ENCODE results near the gene ZBTB26.

Gene ZBTB26

DNA sequence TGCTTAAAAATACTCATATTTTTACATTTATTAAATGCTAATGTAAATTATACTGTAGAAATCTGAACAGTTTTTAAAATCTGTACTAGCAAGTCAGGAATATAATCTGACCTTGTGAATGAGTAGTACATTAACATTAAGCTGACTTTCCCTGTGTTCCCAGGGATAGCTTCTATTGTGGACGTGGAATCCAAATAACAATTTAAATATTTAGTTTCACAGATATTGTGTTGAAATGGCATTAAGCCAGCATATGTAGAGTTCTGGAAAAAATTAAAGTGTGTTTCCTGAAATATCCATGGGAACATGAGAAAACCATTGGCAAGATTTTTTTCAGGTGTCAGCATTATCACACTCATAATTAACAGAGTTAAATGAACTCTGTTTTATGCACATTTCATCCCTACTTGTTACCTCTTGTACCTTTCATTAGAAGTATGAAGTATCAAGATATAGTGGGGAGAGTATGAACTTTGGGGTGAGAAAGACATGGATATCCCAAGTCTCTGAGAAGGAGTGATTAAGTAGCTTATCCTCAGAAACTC lies 15.2 kb upstream of the ZBTB26 start:
- no peaks in the 10 kb centered on the region for H3K27me3 ChIP-seq
- DNase-seq, result no peak
- H3K9me3 ChIP-seq, result no peaks in the 10 kb centered on the region
- H3K36me3 ChIP-seq, result peaks cover 0 to 7% (median 0%) of the 10 kb centered on the region in 3 donors
- no peak overlapping the region for H3K4me3 ChIP-seq
- TF ChIP-seq, protein P1, sequence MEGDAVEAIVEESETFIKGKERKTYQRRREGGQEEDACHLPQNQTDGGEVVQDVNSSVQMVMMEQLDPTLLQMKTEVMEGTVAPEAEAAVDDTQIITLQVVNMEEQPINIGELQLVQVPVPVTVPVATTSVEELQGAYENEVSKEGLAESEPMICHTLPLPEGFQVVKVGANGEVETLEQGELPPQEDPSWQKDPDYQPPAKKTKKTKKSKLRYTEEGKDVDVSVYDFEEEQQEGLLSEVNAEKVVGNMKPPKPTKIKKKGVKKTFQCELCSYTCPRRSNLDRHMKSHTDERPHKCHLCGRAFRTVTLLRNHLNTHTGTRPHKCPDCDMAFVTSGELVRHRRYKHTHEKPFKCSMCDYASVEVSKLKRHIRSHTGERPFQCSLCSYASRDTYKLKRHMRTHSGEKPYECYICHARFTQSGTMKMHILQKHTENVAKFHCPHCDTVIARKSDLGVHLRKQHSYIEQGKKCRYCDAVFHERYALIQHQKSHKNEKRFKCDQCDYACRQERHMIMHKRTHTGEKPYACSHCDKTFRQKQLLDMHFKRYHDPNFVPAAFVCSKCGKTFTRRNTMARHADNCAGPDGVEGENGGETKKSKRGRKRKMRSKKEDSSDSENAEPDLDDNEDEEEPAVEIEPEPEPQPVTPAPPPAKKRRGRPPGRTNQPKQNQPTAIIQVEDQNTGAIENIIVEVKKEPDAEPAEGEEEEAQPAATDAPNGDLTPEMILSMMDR (IDR thresholded peaks at IDR 0.05), result no peak
- intact Hi-C loops (cut with DNase I; ENCODE audit: low total_unique reads), result no loop called here
- H3K4me1 ChIP-seq, result peaks cover 0 to 83% (median 23%) of the 10 kb centered on the region in 4 donors
- peak overlapping the region in 1 of 2 donors; percentile 10 for H3K27ac ChIP-seq

DNA sequence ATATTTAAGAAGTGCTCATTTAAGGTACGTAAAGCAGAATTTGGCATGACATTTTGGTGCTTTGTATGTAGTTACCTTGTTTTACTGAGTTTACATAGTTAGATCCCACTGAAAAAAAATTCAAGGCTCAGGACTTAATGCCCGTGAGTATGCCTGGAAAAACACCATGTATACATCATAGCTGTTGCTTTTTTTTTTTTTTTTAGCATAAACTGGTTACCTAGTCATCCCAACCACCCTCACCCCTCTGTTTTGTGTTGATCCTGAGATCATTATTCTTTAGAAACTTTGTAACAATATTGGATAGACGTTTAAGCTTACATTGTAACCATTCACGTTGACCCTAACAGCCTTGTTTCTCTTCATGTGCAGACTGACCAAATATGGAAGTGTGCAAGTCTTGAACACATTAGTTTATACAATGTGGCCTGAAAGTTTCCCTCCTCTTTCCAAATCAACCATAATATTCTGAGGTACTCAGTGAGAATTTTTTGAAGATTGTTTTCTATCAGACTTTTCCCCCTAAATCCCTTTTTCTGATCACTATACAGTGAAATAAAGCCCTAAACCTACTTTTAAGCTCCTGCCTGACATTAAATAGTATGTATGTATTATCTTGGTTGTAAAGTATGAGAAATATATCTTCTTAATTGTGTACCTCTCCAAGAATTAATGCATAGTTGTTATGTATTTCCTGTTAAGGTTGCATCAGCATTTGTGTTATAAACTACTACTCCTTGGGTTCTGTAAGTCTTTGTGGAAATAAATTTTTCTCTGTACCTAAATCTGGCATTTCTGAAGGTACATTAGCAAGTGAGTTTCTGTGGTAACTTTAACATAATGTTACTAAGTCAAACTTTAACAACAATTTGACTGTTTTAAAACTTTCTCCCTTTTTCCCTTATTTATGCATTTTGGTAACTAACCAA lies 13.9 kb upstream of the ZBTB26 start:
- intact Hi-C loops (cut with DNase I; ENCODE audit: low total_unique reads), result no loop called here
- Histone ChIP-seq H3K27ac (peak overlapping the region in 1 of 2 donors; percentile 10), H3K4me1 (peaks cover 0 to 78% (median 24%) of the 10 kb centered on the region in 4 donors)

DNA sequence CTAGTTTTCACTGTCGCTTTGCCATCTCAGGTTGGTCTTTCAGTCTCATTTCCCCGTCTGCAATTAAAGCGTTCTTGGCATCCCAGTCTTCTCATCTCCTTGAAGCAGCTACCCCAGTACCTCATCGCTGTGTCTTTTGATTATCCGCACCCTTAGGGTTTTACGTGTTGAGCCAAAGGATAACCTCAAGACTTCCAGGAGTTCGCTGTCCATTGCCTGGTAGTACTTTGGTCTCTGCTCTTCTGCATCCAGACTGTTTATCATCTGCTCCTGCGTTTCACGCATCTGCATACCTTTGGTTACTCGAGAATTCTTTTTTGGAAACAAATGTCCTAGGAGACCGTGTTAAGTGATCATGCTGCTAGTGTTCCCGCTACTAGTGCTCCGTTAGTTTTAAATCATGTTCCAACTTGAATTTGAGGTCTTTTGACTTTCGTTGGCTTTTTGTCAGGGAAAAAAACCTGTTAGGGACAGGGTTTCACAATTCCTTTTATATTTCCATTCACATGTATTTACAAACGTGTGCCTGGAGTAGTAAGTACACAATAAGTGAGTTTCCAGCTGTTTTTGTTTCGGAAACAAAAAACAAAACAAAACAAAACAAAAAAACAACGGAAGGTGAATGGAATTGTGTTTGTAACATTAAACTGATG lies 10.4 kb upstream of the ZBTB26 start:
- Histone ChIP-seq H3K9me3 (no peaks in the 10 kb centered on the region), H3K27me3 (no peaks in the 10 kb centered on the region), H3K36me3 (peaks cover 1 to 13% (median 7%) of the 10 kb centered on the region in 3 donors), H3K4me1 (peaks cover 0 to 46% (median 27%) of the 10 kb centered on the region in 4 donors), H3K4me3 (peak overlapping the region; percentile 76 to 96), H3K27ac (peak overlapping the region; percentile 86 to 95)
- intact Hi-C loops (cut with DNase I; ENCODE audit: low total_unique reads), result no loop called here
- TF ChIP-seq, protein P1 (IDR thresholded peaks at IDR 0.05), result no peak
- no peak for DNase-seq

More for the DNA sequence above, 13.9 kb upstream of the ZBTB26 start:
- Histone ChIP-seq H3K9me3 (no peaks in the 10 kb centered on the region), H3K36me3 (peaks cover 0 to 7% (median 0%) of the 10 kb centered on the region in 3 donors), H3K27me3 (no peaks in the 10 kb centered on the region), H3K4me3 (no peak overlapping the region)
- TF ChIP-seq, protein P1 (IDR thresholded peaks at IDR 0.05), result no peak
- no peak for DNase-seq

DNA sequence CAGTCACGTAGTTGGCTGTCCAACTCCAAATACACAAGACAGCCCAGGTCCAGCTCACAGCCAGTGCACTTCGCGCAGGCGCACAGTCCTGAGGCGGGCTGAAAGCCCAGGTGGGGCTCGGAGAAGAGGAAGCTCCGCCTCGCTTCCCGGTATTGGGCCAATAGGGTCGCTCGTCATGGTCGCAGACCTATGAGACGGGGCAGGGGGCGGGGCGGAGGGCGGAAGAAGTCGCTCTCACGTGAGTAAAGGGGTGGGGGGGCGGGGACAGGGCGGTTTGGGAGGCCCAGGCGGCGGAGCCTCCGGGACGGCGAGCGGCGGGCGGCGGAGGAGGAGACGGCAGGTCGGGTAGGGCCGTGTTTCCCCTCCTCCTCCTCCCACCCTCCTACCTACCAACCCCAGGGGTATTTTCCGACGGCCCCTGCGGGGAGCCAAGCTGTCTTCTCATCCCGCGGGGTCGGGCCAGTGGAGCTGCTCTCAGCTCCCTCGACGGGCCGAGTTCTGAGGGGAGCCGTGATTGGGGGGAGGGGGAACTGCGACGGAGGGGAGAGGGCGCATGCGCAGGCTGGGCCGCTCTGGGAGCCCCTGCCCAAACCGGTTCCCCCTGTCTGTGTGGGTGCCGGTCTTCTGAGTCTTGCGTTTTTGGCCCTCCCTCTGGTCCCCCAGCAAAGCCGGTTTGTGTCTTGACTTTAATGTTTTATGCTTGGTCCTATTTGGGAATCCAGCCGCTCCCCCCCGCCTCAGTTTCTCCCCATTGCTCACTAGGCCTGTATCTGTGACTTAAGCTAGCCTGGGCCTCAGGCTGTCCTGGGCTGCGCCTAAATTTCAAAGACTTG lies 9.7 kb upstream of the ZBTB26 start, which contains the start of gene RABGAP1:
RABGAP1 (plus strand) TSS at position 272 of the 833 bp plus-strand sequence. CDS start 16,040 bp downstream, outside the sequence.
- peak; percentile 99 for DNase-seq
- intact Hi-C loops (cut with DNase I; ENCODE audit: low total_unique reads), result no loop called here
- peak within 1 kb of the TSS; percentile 86 to 95 for H3K27ac ChIP-seq
- H3K9me3 ChIP-seq, result no peaks in the 10 kb centered on the region
- no peaks in the 10 kb centered on the region for H3K27me3 ChIP-seq
- H3K4me1 ChIP-seq, result peaks cover 0 to 39% (median 25%) of the 10 kb centered on the region in 4 donors
- peak within 1 kb of the TSS; percentile 76 to 96 for H3K4me3 ChIP-seq
- TF ChIP-seq, protein P1 (IDR thresholded peaks at IDR 0.05), result no peak
- H3K36me3 ChIP-seq, result peaks cover 6 to 19% (median 7%) of the 10 kb centered on the region in 3 donors

GRCh38 chr9:122940454-122940748 lies 9.1 kb upstream of the ZBTB26 start:
- peak overlapping the region; percentile 86 to 95 for H3K27ac ChIP-seq
- no peaks in the 10 kb centered on the region for H3K27me3 ChIP-seq
- H3K9me3 ChIP-seq, result no peaks in the 10 kb centered on the region
- peaks cover 6 to 19% (median 7%) of the 10 kb centered on the region in 3 donors for H3K36me3 ChIP-seq
- H3K4me1 ChIP-seq, result peaks cover 0 to 33% (median 24%) of the 10 kb centered on the region in 4 donors
- DNase-seq, result no peak
- peak overlapping the region; percentile 76 to 96 for H3K4me3 ChIP-seq
- intact Hi-C loops (cut with DNase I; ENCODE audit: low total_unique reads), result no loop called here
- TF ChIP-seq, protein P1 (IDR thresholded peaks at IDR 0.05), result no peak
